Lung microvascular endothelial cell (primary cell): Measurements from ENCODE around the gene SETBP1. TPM values are rescaled to one million over a fixed set of nuclear protein-coding genes. Genes with fewer than 3 reads are reported as not detected.

Experiments used
- DNase-seq, 2 donors: peaks; one replicate each; pipeline versions ENCODE4 v3.0.0 to v3.0.0-alpha.2; 2010; ENCODE audit warnings: low read depth in 2 of 2
- total RNA-seq: library from RNA; depleted of rRNA; stranded (reverse); fragments of >200 nt; gene quantifications from 2 replicates; pipeline ENCODE4 v1.2.1, GENCODE V29; 2014

The SETBP1 gene
- total RNA-seq, 1 donor from 2014 or later, result 1.6 TPM

- no peak for DNase-seq
Observed at GRCh38 chr18:44967599-44967998, 286.9 kb downstream of the SETBP1 start.

GRCh38 chr18:44968336-44968735 lies 287.6 kb downstream of the SETBP1 start:
- DNase-seq, result no peak

GRCh38 chr18:44969214-44969795 lies 288.6 kb downstream of the SETBP1 start:
- DNase-seq, result no peak

GRCh38 chr18:44973282-44973681 lies 292.6 kb downstream of the SETBP1 start:
- peak; percentile 2 to 3 for DNase-seq

GRCh38 chr18:44974174-44974573 lies 293.5 kb downstream of the SETBP1 start:
- no peak for DNase-seq

GRCh38 chr18:44977856-44978255 lies 297.2 kb downstream of the SETBP1 start:
- DNase-seq, result no peak

GRCh38 chr18:44979748-44980147 lies 299.1 kb downstream of the SETBP1 start:
- no peak for DNase-seq

GRCh38 chr18:44981121-44981520 lies 300.4 kb downstream of the SETBP1 start:
- no peak for DNase-seq

- no peak for DNase-seq
Observed at GRCh38 chr18:44986933-44987332, 306.2 kb downstream of the SETBP1 start.

GRCh38 chr18:44987371-44987770 lies 306.7 kb downstream of the SETBP1 start:
- no peak for DNase-seq

GRCh38 chr18:44988821-44989587 lies 308.3 kb downstream of the SETBP1 start:
- no peak for DNase-seq

- DNase-seq, result no peak
Observed at GRCh38 chr18:44996261-44996660, 315.6 kb downstream of the SETBP1 start.

GRCh38 chr18:44997174-44997573 lies 316.5 kb downstream of the SETBP1 start:
- DNase-seq, result no peak

GRCh38 chr18:44998360-44998759 lies 317.7 kb downstream of the SETBP1 start:
- no peak for DNase-seq

- no peak for DNase-seq
Observed at GRCh38 chr18:45004546-45005080, 323.9 kb downstream of the SETBP1 start.

GRCh38 chr18:45006934-45007333 lies 326.2 kb downstream of the SETBP1 start:
- no peak for DNase-seq

GRCh38 chr18:45007531-45007930 lies 326.8 kb downstream of the SETBP1 start:
- peak in 1 of 2 donors; percentile 32 for DNase-seq

- DNase-seq, result no peak
Observed at GRCh38 chr18:45008694-45009413, 328.2 kb downstream of the SETBP1 start.

GRCh38 chr18:45009756-45010155 lies 329.1 kb downstream of the SETBP1 start:
- no peak for DNase-seq

GRCh38 chr18:45012286-45012685 lies 331.6 kb downstream of the SETBP1 start:
- DNase-seq, result no peak

- peak in 1 of 2 donors; percentile 72 for DNase-seq
Observed at GRCh38 chr18:45014047-45014501, 333.4 kb downstream of the SETBP1 start.

GRCh38 chr18:45015788-45016128 lies 335.1 kb downstream of the SETBP1 start:
- DNase-seq, result no peak
